H1 (cell line): ENCODE data around the gene KCTD11. TPM values are rescaled to one million over a fixed set of nuclear protein-coding genes. Genes with fewer than 3 reads are reported as not detected.

Experiments used
- ATF2 ChIP-seq: IDR thresholded peaks from 2 replicates; pipeline ENCODE4 v1.6.1; 2012; ENCODE audit warnings: low read length, inconsistent platforms
- BCL11A ChIP-seq, 2 experiments: IDR thresholded peaks; one replicate each; pipeline ENCODE4 v1.6.1; 2011; ENCODE audit warnings: low read depth in 2 of 2, low read length in 2 of 2, mild to moderate bottlenecking in 2 of 2
- CREB1 ChIP-seq: IDR thresholded peaks from 2 replicates; pipeline ENCODE4 v1.6.1; 2012; ENCODE audit warnings: inconsistent platforms
- EGR1 ChIP-seq: IDR thresholded peaks from 2 replicates; pipeline ENCODE4 v1.6.1; 2011; ENCODE audit warnings: low read depth, low read length, borderline replicate concordance
- EZH2 ChIP-seq: fragments of 200-600 bp; sonication (generic); IDR thresholded peaks from 2 replicates; pipeline ENCODE4 v1.7.1; 2012; ENCODE audit warnings: low read depth, mild to moderate bottlenecking, moderate library complexity, low read length, inconsistent platforms; ENCODE audit not compliant: severe bottlenecking
- MAFK ChIP-seq: IDR thresholded peaks from 2 replicates; pipeline ENCODE4 v1.6.1; 2012; ENCODE audit warnings: low read depth, mild to moderate bottlenecking, improper control_type of control experiment, low read length
- SIN3A ChIP-seq, 2 experiments: IDR thresholded peaks in 1 of 2; conservative IDR thresholded peaks in 1 of 2; 2 replicates each; pipeline ENCODE4 v1.6.1; 2011 to 2012; ENCODE audit warnings: low read length in 2 of 2, improper control_type of control experiment in 1 of 2, low read depth in 1 of 2, mild to moderate bottlenecking in 1 of 2
- SP2 ChIP-seq: IDR thresholded peaks from 2 replicates; pipeline ENCODE4 v1.6.1; 2012; ENCODE audit warnings: mild to moderate bottlenecking, low read length, inconsistent platforms
- TAF7 ChIP-seq: optimal IDR thresholded peaks from 2 replicates; pipeline ENCODE3; 2011; ENCODE audit warnings: low read depth, mild to moderate bottlenecking, inconsistent platforms, low read length, moderate library complexity, borderline replicate concordance
- polyA plus RNA-seq, 7 experiments: library from polyadenylated mRNA; depleted of rRNA in 3 of 7; stranded (reverse) in 5 of 7; unstranded in 2 of 7; fragments of >200 nt in 5 of 7; fragments of 200-250 nt in 2 of 7; gene quantifications; 1 replicate in 5 of 7; 2 replicates in 1 of 7; 4 replicates in 1 of 7; pipeline versions ENCODE4 v1.2.1 to v1.2.3, GENCODE V29; 2011 to 2013; ENCODE audit warnings: missing spikeins in 2 of 7, mixed read lengths in 2 of 7
- total RNA-seq: library from RNA; stranded (reverse); fragmentation: NEBNext Ultra II Directional; extraction: Animal tissue kit (Norgen Biotek cat#: 25700); gene quantifications from 2 replicates; pipeline ENCODE4 v1.2.1, GENCODE V29; 2021
- TF ChIP-seq, protein P1 (sequence below): fragments of 300-600 bp; sonication (generic); IDR thresholded peaks from 2 replicates; pipeline ENCODE4 v1.7.1; 2012; ENCODE audit warnings: low read length, moderate library complexity, mild to moderate bottlenecking, inconsistent platforms; ENCODE audit not compliant: insufficient replicate concordance

The KCTD11 gene
- total and polyA plus RNA-seq, 2 of the 8 experiments (the other 6 are each of a cell fraction or from before 2014, with no cell fraction given): 8.6 to 9.2 TPM

GRCh38 chr17:7369825-7370224 is 17.9 kb downstream of the KCTD11 start (continued):
- TF ChIP-seq, protein P1, sequence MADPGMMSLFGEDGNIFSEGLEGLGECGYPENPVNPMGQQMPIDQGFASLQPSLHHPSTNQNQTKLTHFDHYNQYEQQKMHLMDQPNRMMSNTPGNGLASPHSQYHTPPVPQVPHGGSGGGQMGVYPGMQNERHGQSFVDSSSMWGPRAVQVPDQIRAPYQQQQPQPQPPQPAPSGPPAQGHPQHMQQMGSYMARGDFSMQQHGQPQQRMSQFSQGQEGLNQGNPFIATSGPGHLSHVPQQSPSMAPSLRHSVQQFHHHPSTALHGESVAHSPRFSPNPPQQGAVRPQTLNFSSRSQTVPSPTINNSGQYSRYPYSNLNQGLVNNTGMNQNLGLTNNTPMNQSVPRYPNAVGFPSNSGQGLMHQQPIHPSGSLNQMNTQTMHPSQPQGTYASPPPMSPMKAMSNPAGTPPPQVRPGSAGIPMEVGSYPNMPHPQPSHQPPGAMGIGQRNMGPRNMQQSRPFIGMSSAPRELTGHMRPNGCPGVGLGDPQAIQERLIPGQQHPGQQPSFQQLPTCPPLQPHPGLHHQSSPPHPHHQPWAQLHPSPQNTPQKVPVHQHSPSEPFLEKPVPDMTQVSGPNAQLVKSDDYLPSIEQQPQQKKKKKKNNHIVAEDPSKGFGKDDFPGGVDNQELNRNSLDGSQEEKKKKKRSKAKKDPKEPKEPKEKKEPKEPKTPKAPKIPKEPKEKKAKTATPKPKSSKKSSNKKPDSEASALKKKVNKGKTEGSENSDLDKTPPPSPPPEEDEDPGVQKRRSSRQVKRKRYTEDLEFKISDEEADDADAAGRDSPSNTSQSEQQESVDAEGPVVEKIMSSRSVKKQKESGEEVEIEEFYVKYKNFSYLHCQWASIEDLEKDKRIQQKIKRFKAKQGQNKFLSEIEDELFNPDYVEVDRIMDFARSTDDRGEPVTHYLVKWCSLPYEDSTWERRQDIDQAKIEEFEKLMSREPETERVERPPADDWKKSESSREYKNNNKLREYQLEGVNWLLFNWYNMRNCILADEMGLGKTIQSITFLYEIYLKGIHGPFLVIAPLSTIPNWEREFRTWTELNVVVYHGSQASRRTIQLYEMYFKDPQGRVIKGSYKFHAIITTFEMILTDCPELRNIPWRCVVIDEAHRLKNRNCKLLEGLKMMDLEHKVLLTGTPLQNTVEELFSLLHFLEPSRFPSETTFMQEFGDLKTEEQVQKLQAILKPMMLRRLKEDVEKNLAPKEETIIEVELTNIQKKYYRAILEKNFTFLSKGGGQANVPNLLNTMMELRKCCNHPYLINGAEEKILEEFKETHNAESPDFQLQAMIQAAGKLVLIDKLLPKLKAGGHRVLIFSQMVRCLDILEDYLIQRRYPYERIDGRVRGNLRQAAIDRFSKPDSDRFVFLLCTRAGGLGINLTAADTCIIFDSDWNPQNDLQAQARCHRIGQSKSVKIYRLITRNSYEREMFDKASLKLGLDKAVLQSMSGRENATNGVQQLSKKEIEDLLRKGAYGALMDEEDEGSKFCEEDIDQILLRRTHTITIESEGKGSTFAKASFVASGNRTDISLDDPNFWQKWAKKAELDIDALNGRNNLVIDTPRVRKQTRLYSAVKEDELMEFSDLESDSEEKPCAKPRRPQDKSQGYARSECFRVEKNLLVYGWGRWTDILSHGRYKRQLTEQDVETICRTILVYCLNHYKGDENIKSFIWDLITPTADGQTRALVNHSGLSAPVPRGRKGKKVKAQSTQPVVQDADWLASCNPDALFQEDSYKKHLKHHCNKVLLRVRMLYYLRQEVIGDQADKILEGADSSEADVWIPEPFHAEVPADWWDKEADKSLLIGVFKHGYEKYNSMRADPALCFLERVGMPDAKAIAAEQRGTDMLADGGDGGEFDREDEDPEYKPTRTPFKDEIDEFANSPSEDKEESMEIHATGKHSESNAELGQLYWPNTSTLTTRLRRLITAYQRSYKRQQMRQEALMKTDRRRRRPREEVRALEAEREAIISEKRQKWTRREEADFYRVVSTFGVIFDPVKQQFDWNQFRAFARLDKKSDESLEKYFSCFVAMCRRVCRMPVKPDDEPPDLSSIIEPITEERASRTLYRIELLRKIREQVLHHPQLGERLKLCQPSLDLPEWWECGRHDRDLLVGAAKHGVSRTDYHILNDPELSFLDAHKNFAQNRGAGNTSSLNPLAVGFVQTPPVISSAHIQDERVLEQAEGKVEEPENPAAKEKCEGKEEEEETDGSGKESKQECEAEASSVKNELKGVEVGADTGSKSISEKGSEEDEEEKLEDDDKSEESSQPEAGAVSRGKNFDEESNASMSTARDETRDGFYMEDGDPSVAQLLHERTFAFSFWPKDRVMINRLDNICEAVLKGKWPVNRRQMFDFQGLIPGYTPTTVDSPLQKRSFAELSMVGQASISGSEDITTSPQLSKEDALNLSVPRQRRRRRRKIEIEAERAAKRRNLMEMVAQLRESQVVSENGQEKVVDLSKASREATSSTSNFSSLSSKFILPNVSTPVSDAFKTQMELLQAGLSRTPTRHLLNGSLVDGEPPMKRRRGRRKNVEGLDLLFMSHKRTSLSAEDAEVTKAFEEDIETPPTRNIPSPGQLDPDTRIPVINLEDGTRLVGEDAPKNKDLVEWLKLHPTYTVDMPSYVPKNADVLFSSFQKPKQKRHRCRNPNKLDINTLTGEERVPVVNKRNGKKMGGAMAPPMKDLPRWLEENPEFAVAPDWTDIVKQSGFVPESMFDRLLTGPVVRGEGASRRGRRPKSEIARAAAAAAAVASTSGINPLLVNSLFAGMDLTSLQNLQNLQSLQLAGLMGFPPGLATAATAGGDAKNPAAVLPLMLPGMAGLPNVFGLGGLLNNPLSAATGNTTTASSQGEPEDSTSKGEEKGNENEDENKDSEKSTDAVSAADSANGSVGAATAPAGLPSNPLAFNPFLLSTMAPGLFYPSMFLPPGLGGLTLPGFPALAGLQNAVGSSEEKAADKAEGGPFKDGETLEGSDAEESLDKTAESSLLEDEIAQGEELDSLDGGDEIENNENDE: no peak
- no peak for TF ChIP-seq EGR1
- no peak for TF ChIP-seq SP2
- TF ChIP-seq ATF2: no peak
- no peak for TF ChIP-seq EZH2
- TF ChIP-seq MAFK: no peak
- TF ChIP-seq SIN3A (conservative IDR thresholded peaks at IDR 0.05 in 1 of 2, IDR thresholded peaks at IDR 0.05 in 1 of 2; ENCODE audit: low read depth in 1 of 2, low read length in 2 of 2): no peak
- no peak for TF ChIP-seq BCL11A (IDR thresholded peaks at IDR 0.05; ENCODE audit: low read depth in 2 of 2, low read length in 2 of 2)
- TF ChIP-seq TAF7: no peak
- TF ChIP-seq CREB1: no peak
